Erythroblast (primary cell): ENCODE data around the gene EEFSEC.

ENCODE experiments used
- DNase-seq, 2 experiments: peaks; one replicate each; lab custom pipeline; 2025; lab: John Stamatoyannopoulos, UW
- GATA1 ChIP-seq: IDR thresholded peaks from 2 replicates; pipeline ENCODE4 v1.6.1; 2011; ENCODE audit warnings: low read depth, mild to moderate bottlenecking, control low read depth, low read length, moderate library complexity
- POLR2A ChIP-seq: IDR thresholded peaks from 2 replicates; pipeline ENCODE4 v1.6.1; 2011; ENCODE audit warnings: mild to moderate bottlenecking, low read length

The EEFSEC gene

DNA sequence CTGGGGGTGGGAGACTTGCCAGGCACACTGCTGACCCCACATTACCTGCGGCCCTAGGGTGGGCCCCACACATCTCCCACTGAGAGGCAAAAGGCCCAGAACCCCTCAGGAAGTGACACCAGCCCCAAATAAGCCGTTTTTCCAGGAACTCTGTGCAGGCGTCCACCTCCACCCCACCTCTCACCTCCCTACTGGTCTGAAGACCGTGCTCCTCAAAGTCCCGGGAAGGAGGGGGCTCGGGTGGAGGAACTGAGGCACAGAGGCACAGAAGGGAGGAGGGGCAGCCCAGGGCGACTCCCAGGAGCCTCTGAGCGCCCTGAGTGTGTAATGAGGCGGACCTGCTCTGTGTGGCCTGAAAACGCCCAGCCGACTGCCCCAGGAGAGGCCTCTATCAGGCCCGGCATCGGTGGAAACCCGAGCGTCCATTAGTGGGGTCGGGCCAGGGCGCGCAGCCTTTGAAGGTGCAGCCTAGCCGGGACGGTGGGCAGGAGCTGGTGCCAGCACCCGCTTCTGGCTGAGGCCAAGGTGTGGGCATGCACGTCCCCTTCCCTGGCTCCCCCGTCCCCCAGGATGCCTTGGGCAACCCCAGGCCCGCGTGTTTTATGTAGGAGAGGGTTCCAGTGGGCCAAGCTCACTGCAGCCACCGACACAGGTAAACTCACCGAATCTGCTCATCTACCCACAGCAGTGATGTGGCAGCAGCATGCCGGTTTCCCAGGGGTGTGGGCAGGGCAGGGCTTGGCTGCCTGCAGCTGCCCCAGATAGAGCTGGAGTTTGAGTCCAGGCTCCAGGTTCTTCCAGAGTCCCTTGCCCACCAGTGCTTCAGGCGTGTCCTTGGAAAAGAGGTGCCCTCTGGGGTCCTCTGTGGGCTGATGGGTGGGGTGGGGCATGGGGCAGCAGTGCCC lies 257.6 kb downstream of the EEFSEC start:
- DNase-seq: peak; percentile 52 to 55
- TF ChIP-seq POLR2A (no peak), GATA1 (no peak)

DNA sequence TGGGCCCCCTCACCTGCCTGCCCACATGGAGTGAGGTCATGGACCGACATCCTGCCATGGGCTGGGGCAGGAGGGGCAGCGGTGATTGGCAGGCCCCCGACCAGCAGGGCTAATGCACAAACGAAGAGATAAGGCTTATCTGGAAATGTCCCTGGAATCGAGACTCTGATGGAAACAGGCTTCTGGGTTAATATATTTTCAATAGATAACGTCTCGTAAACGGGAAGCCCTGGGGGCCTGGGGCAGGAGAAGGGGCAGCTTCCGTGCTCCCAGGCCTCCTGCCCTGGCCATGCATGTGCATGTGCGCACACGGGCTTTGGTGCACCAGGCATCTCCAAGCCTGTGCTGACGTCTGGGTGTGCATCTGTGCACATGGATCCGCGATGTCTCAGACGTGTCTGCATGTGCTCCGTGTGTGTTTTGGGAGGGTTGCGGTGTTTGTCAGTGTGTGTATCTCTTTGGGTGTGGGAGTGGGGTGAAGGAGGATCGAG lies 258.3 kb downstream of the EEFSEC start:
- peak; percentile 64 to 76 for DNase-seq
- no peak for TF ChIP-seq GATA1
- TF ChIP-seq POLR2A: no peak

DNA sequence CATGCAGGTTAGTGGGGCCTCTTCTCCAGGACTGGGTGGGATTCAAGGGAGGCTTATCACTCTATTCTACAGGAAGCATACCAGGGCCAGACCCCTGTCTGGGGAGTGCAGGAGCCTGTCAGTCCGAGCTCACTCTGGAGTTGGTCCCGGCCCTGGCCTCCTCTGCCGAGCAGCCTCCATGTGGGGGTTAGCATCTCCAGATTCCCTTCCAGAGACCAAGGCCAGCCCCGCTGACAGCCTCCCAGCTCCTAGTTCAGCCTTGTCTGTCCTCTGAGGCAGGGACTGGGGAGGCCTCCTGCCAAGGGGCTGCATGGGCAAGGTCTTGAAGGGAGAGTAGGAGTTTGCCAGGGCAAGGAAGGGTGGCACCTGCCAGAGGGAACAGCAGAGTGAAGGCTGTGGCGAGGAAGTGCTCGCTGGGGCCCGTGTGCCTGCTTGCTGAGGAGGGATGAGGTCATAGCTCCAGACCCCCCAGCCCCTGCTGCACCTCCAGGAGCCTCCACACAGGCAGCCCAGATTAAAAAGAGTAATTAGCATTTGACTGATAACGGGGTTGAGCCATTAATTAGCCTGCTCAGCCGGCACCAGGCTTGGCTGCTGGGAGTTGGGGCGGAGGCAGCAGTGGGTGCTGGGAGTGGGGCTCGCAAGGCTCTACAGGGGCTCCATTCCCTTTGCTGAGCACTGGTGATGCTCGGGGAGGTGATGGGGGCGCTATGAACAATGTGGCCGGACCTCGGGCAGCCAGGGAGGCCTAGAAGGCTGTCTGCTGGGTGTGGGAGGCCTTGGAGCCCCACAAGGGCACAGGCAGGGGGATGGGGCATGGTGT lies 259.1 kb downstream of the EEFSEC start:
- TF ChIP-seq GATA1 (no peak), POLR2A (no peak)

DNA sequence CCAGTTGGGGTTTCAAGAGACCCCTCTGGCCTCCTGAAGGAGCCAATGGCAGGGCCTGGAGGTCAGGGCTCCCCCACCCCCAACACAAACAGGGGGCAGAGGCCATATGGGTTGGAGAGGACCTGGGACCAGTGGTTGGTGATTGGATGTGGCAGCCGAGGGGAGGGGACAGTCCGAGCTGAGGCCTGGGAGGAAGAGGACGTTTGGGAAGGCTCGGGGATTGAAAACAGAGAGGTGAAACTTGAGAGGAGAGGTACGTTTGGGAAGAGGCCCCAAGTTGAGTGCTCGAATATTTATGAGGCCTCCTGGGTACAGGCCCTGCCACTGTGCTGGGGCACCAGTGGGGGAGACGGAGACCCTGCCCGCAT lies 259.7 kb downstream of the EEFSEC start:
- DNase-seq: peak in 1 of 2 experiments; percentile 48
- TF ChIP-seq POLR2A (no peak), GATA1 (no peak)

More for the DNA sequence above, 259.1 kb downstream of the EEFSEC start:
- peak; percentile 73 to 82 for DNase-seq

DNA sequence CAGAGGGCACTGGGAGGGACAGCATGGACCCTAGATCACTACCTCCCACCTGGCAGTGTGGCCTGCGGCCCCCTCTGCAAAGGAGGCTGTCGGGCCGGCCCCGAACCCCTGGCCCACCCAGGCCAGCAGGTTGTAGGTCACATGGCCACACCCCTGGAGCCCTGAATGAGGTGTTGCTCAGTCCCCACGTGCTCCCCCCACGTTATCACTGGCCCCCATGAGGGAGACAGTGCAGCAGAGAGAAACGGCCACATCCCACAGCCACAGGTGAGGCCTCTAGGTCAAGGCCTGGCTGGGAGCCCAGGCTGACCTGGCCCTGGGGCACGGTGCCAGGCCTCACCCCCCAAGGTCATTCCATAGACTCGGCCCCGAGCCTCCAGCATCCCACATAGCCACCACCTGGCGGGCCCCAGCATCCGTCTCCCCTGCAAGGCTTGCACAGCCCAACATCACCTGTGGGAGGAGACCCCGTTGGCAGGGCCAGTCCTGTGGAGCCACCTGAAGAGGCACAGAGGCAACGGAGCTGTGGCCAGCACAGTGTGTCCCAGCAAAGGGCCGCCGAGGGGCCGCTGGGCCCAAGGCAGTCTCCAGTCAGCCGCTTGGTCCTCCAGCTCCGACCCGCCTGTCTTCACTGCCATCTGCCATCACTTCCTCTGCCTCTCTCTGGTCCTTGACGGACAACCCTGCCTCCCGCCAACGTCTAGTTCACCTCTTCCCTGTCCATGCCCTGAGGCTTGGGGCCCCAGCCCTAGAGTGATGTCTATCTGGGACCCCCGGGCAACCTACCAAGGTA lies 260.3 kb downstream of the EEFSEC start:
- TF ChIP-seq POLR2A (no peak), GATA1 (no peak)
- DNase-seq: peak; percentile 23 to 29

DNA sequence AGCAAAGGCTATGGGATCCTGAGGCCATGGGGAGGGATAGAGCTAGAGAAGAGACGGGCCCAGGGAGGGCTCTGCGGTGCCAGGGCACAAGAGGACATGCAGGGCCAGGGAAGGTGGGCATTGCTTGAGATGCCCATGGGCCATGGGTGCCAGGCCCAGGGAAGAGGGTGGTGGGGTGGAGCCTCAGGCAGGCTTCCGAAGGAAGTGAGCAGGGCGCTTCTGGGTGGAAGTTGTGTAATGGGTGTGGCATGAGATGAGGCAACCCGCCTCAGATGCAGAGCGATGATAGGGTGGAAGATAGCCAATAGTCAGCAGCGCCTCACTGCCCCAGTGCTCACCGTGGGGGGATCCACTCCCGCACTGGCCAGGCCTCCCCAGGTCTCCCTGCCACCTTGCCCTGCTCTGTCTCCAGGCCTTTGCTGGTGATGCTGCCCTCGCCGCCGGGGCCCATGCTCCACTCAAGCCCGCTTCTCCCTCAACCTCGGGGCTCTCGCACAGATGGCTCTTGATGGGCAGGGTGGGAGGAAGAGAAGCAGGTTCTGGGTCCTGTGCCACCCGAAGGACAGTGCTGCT lies 262.0 kb downstream of the EEFSEC start:
- TF ChIP-seq POLR2A (peak; percentile 71), GATA1 (no peak)
- peak; percentile 93 to 96 for DNase-seq

DNA sequence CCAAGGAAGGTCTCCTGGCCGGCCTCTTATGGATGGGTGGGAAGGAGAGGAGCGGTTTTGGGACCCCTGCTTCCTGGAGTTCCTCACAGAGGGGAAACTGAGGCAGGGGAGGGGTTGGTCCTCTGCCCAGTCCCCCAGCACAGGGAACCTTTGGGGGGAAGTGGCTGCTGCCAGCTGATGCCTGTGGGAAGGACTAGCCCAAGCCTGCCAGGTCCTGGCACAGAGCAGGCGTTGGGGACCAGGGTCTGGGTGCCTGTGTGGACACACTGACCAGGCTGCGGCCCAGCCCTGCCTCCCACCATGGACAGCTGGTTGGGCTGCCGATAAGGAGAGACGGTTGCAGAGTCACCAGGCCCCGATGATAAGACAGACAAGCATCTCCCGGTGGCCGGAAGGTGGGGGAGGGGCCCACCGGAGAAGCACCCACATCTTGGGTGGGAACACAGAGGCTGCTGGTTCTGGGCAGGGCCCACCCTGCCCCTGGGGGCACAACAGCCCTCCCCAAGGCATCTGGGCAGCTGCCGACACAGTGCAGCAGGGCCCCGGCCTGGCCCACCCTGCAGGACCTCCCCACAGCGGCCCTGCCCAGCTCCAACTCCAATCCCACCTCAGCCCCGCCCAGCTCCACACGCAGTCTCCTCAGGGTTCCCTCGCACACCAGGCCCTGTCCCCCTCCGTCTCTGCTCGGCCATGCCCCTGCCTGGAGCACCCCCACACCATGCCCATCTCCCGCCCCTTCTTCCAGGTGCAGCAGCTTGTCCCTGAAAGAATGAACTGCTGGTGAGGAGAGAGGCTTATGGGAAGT lies 262.7 kb downstream of the EEFSEC start:
- TF ChIP-seq GATA1 (peak; percentile 45), POLR2A (no peak)
- DNase-seq: peak; percentile 82 to 92

DNA sequence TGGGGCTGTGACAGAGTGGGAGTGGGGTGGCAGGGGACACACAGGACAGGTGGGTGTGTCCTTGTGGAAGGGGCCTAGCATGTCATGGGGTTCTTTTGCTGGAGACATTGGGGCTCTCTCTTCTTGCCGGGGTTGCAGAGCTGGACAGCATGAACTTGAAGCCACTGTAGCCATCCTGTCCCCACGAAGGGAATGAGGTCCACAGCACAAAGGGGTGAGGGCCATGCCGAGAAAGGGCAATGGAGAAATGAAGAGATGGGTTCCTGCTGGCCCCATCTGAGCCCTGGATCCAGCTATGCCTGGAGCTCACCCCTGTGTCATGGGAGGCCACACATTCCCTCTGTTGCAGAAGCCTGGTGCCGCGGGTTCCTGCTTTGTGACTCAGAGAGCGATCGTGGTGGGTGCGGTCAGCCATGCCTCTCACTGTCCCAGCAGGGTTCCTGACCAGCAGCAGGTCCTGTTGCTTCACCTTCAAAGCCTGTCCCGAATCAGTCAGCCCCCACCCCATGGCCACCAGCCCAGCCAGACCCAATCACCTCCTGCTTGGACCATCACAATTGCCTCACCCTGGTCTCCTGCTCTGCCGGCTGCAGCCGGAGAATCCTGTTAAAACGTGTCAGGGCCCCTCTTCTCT lies 263.4 kb downstream of the EEFSEC start:
- TF ChIP-seq POLR2A (peak; percentile 31), GATA1 (no peak)
- DNase-seq: peak; percentile 73 to 80

DNA sequence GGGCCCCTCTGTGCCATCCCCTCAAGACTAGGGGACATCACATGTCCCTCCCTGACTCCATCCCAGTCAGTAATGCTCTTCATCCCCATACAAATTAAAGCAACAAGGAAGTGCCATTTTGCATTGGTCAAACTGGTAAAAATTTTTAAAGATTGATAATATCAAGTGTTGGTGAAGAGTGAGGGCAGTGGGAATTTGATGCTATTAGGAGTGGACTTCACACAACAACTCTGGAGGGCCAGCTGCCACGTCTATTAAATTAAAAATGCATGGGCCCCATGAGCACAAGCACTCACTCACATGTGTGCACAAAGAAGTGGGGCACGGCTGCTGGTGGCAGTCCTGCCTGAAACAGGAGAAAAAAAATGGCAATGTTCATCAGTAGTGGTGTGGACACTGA lies 265.6 kb downstream of the EEFSEC start:
- no peak for DNase-seq
- TF ChIP-seq GATA1 (no peak), POLR2A (no peak)

DNA sequence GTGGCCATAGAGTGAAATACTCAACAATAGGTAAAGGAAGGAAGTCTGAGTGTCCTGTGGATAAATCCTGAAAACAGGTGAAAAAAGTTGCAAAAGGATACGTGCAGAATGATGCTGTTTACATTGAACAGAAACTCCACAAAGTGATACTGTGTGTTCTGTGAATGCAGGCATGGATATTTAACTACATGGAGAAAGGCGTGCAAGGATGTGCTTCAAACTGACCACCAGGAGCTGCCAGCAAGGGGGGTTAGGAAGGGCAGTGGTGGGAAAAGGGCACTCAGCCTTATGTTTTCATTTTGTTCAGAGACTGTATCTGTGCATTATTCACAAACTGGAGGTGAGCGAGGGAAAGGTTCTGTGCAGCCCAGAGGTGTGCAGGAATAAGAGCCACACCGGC lies 266.0 kb downstream of the EEFSEC start:
- TF ChIP-seq POLR2A: no peak
- TF ChIP-seq GATA1: no peak
- DNase-seq: no peak

DNA sequence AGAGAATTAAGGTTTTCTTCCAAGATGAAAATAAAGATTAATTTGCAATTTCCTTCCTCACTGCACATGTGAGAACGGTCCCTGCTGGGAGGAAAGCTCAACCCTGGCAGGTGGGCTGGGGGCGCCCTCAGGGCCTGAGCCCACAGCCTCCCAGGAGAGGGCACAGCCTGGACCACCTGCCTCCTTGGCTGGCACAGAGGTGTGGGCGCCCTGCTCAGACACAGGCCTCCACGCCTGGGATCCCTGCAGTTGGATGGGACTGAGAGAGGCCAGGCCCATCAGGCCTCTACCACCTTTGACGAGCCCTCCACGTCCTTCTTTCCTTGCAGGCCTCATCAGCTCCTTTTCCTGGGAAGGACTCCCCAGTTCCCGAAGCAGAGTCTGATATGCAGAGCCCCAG lies 267.0 kb downstream of the EEFSEC start:
- DNase-seq: no peak
- TF ChIP-seq POLR2A: no peak
- TF ChIP-seq GATA1: no peak
